Activated CD4-positive, CD25-positive, alpha-beta regulatory T cell treated with anti-CD3 and anti-CD28 coated beads, Interleukin-2, amount 50 U/mL, for 16 hours (primary cell): Measurements from ENCODE around the gene MBOAT1.

Experiments
- DNase-seq: peaks from one replicate; pipeline ENCODE4 v3.0.0-alpha.2; 2020; ENCODE audit warnings: low read depth, low spot score

MBOAT1 gene

DNA sequence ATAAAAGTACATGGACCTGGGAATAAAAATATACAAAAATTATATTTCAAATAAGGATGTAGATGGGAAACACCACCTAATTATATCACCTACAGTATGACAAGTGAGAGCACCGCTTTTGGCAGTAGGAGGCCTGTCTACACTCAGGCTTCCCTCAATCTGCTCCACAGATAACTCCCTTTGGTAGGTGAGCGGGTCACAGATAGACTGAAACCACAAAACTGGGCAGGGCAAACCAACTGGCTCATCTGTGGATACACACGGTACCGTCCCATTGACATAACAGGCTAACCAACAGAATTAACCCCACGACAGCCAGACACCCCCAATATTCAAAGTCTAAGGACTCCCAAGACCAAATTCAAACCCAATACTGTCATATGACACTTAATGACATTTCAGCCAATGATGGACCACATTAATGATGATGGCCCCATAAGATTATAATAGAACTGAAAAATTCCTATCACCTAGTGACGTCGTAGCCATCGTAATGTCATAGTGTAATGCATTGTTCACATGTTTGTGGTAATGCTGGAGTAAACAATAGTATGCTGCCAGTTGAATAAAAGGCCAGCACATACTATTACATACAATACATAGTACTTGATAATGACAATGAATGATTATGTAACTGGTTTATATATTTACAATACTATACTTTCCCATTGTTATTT lies 109.7 kb downstream of the MBOAT1 start:
- no peak for DNase-seq

DNA sequence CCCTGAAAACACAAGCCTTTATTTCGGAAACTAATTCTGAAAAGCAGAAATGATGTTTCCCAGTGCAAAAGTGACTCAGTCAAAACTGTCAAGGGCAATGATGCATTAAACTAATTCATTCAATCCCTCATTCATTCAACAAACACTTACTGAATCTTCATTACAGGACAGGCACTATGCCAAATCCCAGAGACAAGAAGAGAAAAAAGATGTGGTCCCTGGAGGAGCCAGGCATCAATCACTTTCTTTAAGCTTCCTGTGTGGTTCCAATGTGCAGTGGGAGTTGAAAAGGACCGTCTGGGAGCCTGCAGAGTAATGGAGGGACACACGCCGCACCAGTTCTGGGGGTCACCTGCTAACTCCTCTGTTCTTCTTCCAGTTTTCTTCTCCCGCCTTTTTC lies 113.1 kb downstream of the MBOAT1 start:
- DNase-seq: no peak

DNA sequence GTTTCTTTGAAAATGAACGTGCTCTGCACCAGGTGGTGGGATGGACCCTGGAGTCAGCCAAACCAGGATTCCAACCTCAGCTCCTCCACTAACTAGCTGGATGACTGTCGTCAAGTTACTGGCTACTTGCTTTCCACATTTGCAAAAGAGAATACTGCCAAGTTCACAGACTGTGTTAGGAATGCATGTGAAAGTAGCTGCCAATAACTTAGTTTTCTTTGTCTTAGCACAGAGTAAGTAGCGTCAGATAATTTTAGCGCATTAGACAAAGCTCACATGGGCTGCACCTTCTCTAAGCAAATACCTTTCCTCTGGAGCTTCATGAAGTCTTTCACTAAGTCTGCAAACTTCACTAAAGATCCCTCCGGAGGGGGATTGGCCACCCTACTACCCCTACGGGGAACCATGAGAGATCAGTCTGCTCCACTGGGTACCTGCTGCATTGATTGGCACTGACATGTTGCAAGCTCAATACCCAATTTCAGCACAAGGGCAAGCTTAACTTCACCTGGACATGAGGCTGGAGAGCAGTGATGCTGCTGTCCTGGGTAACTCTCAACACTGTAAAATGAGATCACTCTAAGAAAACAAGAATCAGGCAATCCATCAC lies 113.9 kb downstream of the MBOAT1 start:
- DNase-seq: no peak

DNA sequence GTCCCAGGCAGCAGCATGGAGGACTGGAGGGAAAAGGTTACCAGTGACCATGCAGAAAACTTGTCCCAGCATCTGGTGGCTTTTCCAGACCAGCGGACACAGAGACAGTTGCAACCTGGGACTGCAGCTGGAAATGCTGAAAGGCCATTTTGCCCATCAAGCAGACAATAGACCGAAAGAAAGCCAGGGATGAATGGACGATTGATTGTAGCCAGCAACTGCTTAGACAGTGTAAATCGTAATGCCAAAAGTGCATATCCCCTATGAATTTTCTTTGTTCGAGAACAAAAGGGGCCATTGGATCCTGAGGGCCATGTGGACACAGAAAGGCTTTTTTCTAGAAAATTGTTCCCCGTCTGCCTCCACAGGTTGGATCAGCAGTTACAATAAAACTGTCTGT lies 115.7 kb downstream of the MBOAT1 start:
- no peak for DNase-seq

DNA sequence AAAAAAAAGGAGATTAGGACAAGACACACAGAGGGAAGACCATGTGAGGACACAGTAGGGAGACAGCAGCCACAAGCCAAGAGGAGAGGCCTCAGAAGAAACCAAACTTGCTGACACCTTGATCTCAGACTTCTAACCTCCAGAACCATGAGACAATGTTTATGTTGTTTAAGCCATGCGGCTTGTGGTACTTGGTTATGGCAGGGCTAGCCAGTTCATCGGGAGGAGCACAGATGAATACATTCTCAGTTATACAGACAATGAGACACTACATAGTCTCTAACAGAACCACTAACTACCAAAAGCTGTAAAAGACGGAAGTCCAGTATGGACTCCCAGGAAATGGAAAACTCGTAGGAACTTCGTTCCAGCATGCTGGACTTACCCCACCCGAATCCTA lies 116.8 kb downstream of the MBOAT1 start:
- no peak for DNase-seq

DNA sequence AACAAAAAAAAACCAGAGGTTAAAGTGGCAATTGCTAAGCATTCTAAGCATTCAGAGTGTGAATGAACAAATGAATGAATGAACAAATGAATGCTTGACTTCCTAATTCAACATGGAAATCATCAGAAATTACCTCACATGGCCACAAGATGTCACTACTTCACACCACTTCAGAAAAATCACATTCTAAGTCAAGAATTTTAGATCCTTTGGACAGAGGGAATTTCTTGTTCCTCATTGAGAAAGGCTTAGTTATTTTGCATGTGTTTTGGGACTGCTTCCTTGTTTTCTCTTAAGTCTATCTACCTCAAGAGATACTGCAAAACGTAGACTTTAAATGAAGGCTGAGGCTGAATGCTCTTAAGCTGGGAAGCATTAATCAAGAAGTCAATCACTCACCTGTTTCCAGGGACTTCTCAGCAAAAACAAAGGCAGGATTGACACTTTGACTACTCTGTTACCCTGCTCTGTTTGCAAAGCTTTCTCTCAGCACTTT lies 120.2 kb downstream of the MBOAT1 start:
- no peak for DNase-seq

DNA sequence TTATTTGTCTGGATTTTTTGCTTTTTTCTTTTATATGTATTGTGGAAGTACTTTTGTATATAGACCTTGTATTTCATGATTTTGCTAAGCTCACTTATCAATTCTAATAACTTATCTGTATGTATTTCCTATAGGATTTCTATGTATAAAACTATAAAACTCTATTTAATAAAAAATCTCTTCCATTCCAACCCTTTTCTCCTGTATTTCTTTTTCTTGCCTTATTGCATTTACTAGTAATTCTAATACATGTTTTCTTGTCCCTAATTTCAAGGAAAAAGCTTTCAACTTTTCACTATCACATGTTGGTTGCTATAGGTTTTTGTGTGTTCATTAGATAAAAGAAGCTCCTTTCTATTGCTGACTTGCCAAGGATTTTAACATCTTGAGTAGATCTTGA lies 125.3 kb downstream of the MBOAT1 start:
- no peak for DNase-seq

DNA sequence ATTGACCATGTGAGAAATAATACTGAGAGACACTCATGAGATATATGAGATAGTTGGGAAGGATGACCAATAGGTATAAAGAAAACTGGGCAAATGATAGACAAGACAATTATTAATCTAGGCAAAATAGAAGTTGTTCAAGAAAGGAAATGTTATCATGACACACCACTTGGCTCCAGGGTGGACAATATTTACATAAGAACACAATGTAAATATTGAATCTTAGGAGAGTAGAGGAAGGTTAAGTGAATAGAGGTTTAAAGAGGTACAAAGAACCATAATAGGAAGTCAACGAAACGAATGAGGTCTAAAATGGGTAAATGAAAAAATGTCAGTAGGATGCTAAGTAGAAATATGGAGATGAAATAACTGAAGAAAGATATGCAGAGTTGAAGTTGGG lies 126.5 kb downstream of the MBOAT1 start:
- no peak for DNase-seq

DNA sequence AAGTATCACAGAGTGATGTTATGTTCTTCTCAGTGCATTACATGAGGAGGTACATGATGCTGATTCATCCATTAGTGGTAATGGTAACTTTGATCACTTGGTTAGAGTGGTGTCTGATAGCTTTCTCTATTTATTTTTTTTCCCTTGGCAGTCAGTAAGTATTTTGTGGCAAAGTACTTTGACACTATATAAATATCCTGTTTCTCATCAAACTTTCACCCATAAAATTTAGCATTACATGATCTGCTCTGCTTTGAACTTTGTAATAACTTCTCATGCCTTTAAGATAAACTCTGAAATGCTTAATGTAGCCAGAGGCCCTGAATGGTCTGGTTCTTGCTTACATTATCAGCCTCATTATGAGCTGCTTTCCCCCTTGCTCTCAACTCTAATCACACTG lies 127.9 kb downstream of the MBOAT1 start:
- no peak for DNase-seq

DNA sequence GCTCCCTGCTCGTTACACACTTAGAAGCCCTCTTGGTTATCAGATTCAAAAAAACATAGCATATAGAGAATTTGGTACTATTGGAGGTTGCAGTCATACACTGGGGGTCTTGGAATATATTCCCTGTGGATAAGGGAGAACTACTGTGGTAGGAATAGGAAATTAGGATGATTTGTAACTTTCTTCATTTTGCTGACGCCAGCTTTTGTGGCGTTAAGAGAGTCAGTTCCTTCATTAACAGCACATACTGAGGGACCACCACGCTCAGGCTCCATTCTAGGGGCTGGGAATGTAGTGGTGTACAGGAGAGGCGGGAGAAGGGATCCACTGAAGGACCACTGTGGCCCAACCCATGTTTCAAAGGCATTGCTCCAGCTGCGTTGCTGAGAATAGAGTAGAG lies 140.3 kb downstream of the MBOAT1 start:
- no peak for DNase-seq

DNA sequence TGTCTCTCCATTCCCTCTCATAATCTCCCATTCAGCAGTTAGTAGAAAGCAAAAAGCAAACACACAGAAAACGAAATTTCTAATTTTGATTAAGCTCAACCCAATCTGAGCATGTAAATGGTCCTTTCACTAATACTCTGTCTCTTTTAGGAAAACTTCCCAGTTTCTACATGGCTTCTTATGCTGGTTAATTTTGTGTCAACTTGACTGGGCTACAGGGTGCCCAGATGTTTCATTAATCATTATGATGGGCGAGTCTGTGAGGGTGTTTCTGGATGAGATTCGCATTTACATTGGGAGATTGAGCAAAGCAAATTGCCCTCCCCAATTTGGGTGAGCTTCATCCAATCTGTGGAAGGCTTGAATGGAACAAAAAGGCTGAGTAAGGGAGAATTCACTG lies 142.2 kb downstream of the MBOAT1 start:
- no peak for DNase-seq

DNA sequence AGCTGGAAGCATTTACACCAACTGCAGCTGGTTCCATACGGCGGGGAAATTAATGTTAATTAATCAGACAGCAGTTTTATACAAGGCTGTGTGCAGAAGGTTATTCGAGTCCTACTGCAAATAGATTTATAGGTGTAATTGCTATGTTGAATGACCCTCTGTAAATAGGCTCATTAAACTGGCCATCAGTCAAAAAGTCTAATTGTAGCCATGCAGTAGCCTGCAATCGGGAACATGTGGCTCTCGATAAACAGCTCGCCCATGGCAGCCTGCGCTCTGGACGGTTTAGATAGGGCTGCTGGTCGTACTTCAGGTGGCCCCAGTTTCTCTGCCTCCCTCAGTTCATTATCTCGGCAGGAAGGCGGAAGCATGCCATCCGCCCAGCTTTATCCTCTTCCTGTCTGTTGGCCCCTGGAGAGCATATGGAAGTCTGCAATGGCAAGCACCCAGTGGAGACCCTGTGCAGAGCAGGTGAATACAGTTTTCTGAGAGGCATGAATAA lies 143.2 kb downstream of the MBOAT1 start:
- no peak for DNase-seq

DNA sequence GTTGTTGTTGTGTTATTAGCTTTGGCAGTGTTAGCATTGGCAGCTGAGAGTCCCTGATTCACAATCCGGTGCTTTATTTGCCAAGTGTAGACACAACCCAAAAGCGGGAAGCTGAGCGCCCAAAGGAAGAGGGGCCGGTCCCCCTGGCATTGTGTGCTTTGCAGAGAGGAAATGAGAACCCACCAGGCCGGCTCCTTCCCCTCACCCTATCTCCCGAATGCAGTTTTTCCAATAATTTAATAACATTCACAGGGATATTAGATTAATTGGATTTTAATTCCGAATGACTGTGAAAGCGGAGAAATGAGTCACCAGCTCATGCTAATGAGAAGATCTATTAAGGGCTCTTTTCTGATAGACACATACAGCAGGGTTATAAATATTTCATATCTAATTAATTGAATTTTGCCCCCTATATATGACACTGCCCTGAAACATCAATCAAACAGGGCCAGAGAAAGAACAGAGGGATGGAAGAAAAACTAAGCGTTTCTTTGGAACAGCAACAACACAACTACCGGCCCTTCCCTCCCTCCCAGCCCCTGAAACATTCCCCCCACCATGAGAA lies 143.8 kb downstream of the MBOAT1 start:
- DNase-seq: no peak

DNA sequence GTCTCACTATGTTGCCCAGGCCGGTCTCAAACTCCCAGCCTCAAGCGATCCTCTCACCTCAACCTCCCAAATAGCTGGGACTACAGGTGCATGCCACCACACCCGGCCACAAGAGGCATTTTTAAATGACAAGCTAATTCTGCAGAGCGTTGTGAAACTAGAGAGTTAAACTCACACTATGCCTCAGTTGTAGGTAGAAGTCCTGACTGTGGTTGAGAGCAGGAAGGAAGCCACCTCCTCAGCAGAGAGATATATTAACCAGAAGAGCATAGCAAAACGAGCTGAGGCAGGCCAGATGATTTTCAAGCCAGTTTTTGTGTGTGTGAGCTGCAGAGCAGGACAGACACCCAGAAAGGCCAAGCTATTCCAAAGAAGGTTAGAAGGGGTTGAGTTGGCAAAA lies 150.3 kb downstream of the MBOAT1 start:
- DNase-seq: no peak

DNA sequence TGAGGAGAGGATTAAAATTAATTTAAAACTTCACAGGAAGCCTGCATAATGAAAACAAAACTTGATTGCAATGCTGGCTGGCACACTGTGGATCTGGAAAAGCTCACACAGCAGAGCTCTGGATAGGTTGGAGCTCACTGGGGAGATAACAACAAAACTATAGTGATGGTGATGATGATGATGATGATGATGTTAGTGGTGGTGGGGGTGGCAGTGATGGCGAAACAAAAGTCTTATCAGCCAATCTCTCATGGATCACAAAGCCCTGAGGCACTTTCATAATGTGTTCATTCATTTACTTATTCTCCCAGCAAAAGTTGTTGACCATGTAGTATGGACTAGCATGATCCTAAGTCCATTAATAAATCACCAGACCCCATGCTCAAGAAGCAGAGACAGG lies 152.0 kb downstream of the MBOAT1 start:
- no peak for DNase-seq

DNA sequence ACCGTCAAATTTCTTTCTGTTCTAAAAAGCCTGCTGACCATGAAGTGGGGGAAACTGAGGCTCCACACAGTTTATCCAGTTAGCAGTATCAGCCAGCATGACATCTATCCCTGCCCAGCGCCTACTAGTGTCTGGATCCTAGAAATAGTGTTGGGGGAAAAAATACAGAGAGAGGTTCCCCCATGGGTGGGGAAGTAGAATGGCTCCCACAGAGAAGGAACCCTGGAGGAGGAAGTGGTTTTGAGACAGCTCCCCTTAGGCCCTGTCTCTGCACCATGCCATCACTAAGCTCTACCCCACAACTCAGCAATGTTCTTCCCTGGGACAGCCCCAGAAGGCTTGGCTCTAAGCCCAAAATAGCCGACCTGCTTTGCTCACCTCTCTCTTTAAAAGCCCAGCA lies 153.4 kb downstream of the MBOAT1 start:
- no peak for DNase-seq

DNA sequence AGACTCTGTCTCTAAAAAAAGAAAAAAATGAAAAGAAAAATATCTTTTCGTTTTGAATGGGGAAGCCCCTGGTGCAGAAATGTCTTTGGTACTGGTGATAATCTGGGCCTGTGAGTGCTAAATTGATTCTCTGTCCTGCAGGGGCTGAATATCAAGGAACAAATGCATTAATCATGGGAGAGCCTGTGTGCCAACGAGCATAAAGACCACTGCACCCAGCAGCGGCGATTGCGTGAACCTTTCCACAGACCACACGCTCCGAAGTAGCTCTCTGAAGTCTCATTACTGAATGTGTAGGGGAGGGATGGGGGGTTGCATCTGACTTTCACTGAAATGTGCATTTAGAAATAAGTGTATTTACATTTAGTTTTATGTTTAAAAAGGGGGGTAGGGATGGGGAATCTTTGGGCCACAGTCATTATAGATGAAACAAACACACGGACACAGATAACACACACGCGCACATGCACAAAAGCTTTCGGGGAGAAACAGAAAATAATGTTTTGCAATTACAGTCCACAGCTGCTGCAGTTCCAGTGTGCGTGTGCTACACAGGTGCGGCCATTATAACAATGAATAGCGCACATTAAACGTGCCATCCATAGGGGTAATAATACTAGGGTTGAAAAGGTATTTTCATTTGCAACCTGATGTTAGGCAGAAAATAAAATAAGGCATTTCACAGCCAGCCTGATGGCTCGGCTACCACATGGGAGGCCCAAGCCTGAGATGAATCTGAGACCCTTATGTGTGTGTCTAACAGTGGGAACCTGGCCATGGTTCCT lies 154.0 kb downstream of the MBOAT1 start:
- no peak for DNase-seq

DNA sequence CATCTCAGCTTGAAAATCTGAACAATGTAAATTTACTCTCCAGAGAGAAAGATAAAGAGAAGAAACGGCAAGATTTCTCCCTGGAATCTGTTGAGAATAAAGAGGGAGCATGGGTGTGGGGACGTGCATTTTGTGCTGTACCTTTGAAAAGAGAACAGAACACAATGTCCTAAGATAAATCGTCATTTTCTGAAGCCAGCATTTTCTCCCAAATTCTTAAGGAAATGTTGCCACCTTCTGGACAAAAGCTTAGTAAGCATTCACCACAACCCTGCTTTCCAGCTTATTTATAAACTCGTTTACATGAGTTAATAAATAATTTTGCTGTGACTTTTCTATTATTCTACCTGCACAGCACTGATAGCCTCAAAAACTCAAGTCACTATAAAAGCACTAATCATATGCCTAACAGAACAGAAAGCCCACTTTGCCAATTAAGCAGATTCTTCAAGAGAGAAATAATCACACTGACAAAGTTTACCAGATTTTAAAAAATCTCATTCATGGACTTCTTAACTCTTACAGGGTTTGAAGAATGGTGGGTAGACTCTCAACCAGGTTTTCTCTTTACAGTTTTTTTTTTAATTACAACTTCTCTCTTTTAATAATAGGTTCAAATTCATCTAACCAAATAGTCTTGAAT lies 155.8 kb downstream of the MBOAT1 start:
- DNase-seq: no peak

DNA sequence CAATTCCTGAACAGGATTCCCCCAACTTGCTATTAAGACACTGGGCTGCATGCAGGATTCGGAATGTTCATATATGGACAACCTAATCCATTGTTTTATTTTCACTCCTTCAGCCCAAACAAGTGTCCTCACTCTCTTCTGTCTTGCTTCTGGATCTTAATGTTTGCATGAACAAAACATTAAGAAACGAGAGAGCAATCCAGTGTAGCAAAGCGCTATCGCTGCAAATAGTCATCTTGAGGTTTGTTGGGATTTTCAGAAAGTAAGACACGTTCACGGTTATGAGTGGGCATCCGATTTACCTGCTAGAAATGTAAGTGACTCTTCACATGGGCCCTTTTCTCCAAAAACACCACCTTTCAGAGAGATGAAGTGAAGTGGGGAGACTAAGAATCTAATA lies 156.4 kb downstream of the MBOAT1 start:
- DNase-seq: no peak
